NCI-H1436 (cell line): ENCODE measurements around the gene FUT8.

Experiments used
- DNase-seq: peaks from one replicate; lab custom pipeline; 2025; lab: John Stamatoyannopoulos, UW

Gene FUT8

DNA sequence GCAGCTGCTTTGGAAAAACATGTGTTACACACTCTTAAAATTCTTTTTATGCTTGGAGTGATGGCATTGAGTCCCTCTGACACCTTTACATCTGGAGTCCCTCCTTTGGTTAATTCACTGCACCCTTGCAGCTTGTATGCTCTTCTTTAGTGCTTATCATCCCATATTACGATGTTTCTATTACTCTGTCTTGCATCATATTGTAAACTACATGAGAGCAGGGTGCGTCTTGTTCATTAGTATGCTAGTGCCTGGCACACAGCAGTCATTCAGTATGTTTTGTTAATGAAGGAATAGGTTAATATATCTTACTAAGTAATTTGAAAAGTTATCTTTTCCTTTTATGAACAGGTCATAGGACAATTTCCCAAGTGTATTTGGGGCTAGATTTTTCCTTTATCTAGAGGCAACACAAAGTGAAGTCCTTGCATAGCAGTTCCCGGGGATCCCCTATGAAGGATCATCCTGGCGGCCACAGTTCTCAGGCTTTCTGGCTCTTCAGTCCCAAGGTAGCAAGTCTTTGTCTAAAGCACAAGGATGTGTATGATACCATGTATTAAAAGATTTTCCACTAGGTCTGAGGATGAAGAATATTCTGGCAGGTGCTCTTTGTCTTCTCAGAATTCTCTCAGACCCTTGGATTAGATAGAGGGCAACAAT is 363.8 kb downstream of the FUT8 start:
- DNase-seq, result no peak

GRCh38 chr14:65780566-65780965 is 368.0 kb downstream of the FUT8 start:
- DNase-seq, result no peak

- no peak for DNase-seq
Observed at GRCh38 chr14:65783101-65783500, 370.6 kb downstream of the FUT8 start.

DNA sequence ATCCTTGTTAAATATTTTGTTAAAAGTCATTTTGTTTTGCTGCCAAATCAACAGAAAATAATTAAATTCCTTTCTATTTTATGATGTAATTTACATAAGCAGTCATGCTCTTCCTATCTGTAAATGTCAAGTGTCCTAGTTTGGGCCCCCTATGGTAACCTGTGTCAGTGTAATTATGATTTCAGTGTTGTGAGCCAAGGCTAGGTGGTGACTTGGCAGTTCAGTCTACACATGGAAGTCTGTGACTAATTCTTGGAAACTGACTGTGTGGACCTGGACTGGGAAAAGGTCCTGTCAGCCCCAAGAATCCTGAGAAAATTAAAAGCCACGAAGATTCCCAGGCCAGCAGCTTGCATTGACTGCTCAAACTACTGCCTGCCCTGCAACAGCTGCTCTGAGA is 371.0 kb downstream of the FUT8 start:
- DNase-seq, result no peak

- DNase-seq, result no peak
Observed at GRCh38 chr14:65784574-65784973, 372.0 kb downstream of the FUT8 start.

- no peak for DNase-seq
Observed at GRCh38 chr14:65787461-65787860, 374.9 kb downstream of the FUT8 start.

- no peak for DNase-seq
Observed at GRCh38 chr14:65788876-65789275, 376.3 kb downstream of the FUT8 start.

DNA sequence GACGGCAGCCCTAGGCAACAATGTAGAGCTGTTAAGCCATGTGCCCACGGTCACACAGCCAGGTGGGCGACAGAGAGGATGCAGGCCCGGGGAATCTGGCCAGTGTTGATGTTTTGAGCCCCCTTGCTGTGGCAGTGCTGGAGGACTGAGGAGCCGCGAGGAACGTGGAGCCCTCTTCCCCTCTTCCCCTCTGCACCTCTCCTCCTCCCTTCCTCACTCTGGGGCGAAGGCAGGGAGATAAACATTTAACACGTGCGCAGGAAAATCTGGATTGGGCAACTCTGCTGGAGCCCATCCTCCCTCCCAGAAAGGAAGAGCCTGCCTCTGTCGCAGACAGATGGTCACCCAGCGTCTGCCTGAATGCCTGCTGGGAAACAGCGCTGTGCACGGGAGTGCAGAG is 376.8 kb downstream of the FUT8 start:
- no peak for DNase-seq

DNA sequence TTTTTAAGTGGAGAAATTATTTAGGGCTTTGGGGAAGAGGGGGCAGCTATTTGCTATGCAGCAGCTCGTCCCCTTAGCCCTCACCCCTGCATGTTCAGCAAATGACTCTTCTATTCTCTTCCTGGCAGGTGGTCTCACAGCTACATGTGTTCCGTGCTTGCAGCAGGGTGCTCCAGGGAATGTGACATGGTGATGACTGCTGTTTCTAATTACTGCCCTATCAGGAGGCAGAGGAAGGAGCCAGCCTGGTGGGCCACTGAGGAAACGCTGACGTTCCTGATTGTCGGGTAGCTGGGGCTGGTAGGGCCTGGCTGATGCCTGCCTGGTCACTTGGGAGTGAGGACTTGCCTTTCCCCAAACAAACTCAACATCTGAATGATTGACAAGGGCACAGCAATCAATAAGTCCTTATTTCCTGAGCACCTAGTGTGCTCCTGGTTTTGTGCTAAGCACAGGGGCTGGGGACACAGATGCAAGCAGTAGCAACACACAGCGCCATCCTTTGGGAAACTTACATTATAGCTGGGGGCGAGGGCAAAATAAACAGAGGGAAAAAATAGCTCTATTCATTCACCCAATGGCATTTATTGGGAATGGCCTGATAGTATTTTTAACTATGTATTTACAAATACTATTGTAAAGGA is 377.8 kb downstream of the FUT8 start:
- DNase-seq, result no peak

GRCh38 chr14:65791191-65791981 is 378.9 kb downstream of the FUT8 start:
- DNase-seq, result no peak

GRCh38 chr14:65792208-65792905 is 379.8 kb downstream of the FUT8 start:
- DNase-seq, result no peak
